Measurements from ENCODE around the gene GJA3. TPM values are rescaled to one million over a fixed set of nuclear protein-coding genes. Genes with fewer than 3 reads are reported as not detected.

Gene GJA3
- total RNA-seq, 1 donor from 2014 or later, result 0.59 TPM

DNA sequence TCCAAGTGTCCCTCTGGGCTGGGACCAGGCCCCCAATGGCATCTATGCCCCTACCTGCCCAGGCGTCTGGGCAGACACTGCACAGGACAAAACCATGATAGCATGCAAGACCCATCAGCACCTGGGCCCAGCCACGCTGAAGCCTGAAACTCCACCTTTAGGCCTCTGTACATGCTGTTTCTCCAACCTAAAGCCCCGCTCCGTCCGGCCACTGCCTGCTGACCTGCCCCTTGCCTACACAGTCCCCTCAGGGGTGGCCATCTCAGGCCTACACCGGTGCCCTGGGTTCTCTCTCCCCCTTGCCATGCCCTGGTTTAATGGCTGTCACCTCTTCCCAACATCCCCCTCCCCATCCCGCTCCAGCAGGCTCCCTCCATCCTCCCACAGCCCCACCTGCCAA lies 15.3 kb downstream of the GJA3 start:
- Mint-ChIP-seq H3K27me3 (ENCODE audit: low read depth, unreplicated experiment) (peaks cover 73% of the 10 kb centered on the region), H3K27ac (ENCODE audit: unreplicated experiment) (no peak overlapping the region), H3K36me3 (ENCODE audit: low read depth, unreplicated experiment) (peaks cover 4% of the 10 kb centered on the region), H3K4me3 (ENCODE audit: unreplicated experiment) (no peak overlapping the region), H3K4me1 (ENCODE audit: low read depth, unreplicated experiment) (peaks cover 2% of the 10 kb centered on the region), H3K9me3 (ENCODE audit: unreplicated experiment) (peaks cover 3% of the 10 kb centered on the region)
- no peak for FAIRE-seq
- Histone ChIP-seq H3K9ac (ENCODE audit: low read length) (no peak overlapping the region), H3K9me3 (ENCODE audit: insufficient read depth, low read depth, low read length) (peaks cover 3% of the 10 kb centered on the region), H2AFZ (ENCODE audit: low read depth, low read length) (no peak overlapping the region), H3K36me3 (ENCODE audit: insufficient read depth, low read length) (no peaks in the 10 kb centered on the region), H3K27ac (ENCODE audit: low read depth, low read length) (no peak overlapping the region), H3K4me3 (ENCODE audit: insufficient read depth, low read depth, low read length) (no peak overlapping the region), H3K27me3 (ENCODE audit: insufficient read depth, low read length) (peaks cover 64% of the 10 kb centered on the region), H3K4me1 (ENCODE audit: insufficient read depth, low read length) (no peaks in the 10 kb centered on the region), H3K79me2 (ENCODE audit: insufficient read depth, low read length) (no peaks in the 10 kb centered on the region), H3K4me2 (ENCODE audit: low read length) (no peak overlapping the region), H4K20me1 (ENCODE audit: insufficient read depth, low read length) (no peaks in the 10 kb centered on the region)
- DNase-seq (ENCODE audit: low read depth), result no peak
- no peak for TF ChIP-seq EZH2 (IDR thresholded peaks at IDR 0.05; ENCODE audit: insufficient read depth, low read length)
- TF ChIP-seq, protein P1, sequence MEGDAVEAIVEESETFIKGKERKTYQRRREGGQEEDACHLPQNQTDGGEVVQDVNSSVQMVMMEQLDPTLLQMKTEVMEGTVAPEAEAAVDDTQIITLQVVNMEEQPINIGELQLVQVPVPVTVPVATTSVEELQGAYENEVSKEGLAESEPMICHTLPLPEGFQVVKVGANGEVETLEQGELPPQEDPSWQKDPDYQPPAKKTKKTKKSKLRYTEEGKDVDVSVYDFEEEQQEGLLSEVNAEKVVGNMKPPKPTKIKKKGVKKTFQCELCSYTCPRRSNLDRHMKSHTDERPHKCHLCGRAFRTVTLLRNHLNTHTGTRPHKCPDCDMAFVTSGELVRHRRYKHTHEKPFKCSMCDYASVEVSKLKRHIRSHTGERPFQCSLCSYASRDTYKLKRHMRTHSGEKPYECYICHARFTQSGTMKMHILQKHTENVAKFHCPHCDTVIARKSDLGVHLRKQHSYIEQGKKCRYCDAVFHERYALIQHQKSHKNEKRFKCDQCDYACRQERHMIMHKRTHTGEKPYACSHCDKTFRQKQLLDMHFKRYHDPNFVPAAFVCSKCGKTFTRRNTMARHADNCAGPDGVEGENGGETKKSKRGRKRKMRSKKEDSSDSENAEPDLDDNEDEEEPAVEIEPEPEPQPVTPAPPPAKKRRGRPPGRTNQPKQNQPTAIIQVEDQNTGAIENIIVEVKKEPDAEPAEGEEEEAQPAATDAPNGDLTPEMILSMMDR (IDR thresholded peaks at IDR 0.05; ENCODE audit: insufficient read depth, low read depth, low read length), result no peak

DNA sequence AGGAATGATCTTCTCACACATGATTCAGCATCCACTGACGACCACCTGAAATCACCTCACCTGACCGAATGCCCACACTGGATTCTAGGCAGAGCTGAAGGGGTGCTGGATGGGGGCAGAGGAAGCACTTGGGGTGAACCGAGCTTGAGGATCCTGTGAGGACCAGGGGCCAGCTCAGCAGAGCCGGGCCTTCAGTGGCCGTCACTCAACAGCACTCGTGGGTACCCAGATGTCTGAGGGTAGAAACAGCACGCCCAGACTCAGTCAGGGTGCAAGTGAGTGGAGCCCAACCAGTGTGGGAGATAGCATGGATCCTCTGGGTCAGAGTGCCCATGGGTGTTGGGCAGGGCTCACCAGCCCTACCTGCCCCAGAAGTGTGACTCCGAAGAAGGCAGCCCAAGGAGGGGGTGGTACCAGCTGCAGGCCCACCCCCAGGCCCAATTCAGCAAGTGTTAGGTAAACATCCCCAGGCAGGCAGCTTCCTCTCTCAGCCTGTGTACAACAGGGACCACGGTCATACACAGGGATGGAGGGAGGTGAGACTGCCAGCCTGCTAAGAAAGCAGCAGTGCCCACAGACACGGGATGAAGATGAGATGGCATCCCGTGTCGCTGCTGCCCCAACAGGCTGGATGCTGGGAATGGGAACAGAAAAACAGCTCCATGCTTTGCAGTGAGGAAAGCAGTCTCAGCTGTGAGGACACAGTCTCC lies 16.6 kb downstream of the GJA3 start:
- peaks cover 67% of the 10 kb centered on the region for H3K27me3 ChIP-seq (ENCODE audit: insufficient read depth, low read length)
- peaks cover 65% of the 10 kb centered on the region for H3K27me3 Mint-ChIP-seq (ENCODE audit: low read depth, unreplicated experiment)
- no peak overlapping the region for H3K4me3 Mint-ChIP-seq (ENCODE audit: unreplicated experiment)
- TF ChIP-seq, protein P1 (IDR thresholded peaks at IDR 0.05; ENCODE audit: insufficient read depth, low read depth, low read length), result no peak
- TF ChIP-seq EZH2 (IDR thresholded peaks at IDR 0.05; ENCODE audit: insufficient read depth, low read length), result no peak
- H2AFZ ChIP-seq (ENCODE audit: low read depth, low read length), result no peak overlapping the region
- H3K4me3 ChIP-seq (ENCODE audit: insufficient read depth, low read depth, low read length), result no peak overlapping the region
- FAIRE-seq (no peak), DNase-seq (ENCODE audit: low read depth) (no peak)
- H3K36me3 ChIP-seq (ENCODE audit: insufficient read depth, low read length), result no peaks in the 10 kb centered on the region
- peaks cover 3% of the 10 kb centered on the region for H3K9me3 ChIP-seq (ENCODE audit: insufficient read depth, low read depth, low read length)
- H3K36me3 Mint-ChIP-seq (ENCODE audit: low read depth, unreplicated experiment), result peaks cover 4% of the 10 kb centered on the region
- H3K27ac Mint-ChIP-seq (ENCODE audit: unreplicated experiment), result no peak overlapping the region
- H3K4me1 Mint-ChIP-seq (ENCODE audit: low read depth, unreplicated experiment), result no peaks in the 10 kb centered on the region
- H3K4me1 ChIP-seq (ENCODE audit: insufficient read depth, low read length), result no peaks in the 10 kb centered on the region
- no peaks in the 10 kb centered on the region for H3K79me2 ChIP-seq (ENCODE audit: insufficient read depth, low read length)
- H4K20me1 ChIP-seq (ENCODE audit: insufficient read depth, low read length), result no peaks in the 10 kb centered on the region
- no peak overlapping the region for H3K4me2 ChIP-seq (ENCODE audit: low read length)
- H3K9ac ChIP-seq (ENCODE audit: low read length), result no peak overlapping the region
- H3K9me3 Mint-ChIP-seq (ENCODE audit: unreplicated experiment), result no peaks in the 10 kb centered on the region
- H3K27ac ChIP-seq (ENCODE audit: low read depth, low read length), result no peak overlapping the region

DNA sequence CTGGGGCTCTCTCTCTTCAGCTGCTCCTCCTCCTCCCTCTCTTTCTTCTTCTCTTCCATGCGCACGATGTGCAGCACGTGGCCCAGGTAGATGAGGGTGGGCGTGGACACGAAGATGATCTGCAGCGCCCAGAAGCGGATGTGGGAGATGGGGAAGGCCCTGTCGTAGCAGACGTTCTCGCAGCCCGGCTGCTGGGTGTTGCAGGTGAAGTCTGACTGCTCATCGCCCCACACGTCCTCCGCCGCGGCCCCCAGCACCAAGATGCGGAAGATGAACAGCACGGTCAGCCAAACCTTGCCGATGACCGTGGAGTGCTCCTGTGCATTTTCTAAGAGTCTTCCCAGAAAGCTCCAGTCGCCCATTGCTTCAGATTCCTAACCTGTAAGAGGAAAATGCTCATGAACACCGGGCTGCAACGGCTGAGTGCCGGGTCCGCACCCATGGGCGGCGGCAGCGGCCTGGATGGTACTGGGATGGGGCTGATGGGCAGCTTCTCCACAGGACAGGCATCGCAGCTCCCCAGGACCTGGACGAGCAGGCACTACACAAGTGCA lies 17.8 kb downstream of the GJA3 start:
- FAIRE-seq, result no peak
- Histone ChIP-seq H3K4me2 (ENCODE audit: low read length) (no peak overlapping the region), H2AFZ (ENCODE audit: low read depth, low read length) (no peak overlapping the region), H3K4me3 (ENCODE audit: insufficient read depth, low read depth, low read length) (no peak overlapping the region), H3K4me1 (ENCODE audit: insufficient read depth, low read length) (no peaks in the 10 kb centered on the region), H4K20me1 (ENCODE audit: insufficient read depth, low read length) (no peaks in the 10 kb centered on the region), H3K9me3 (ENCODE audit: insufficient read depth, low read depth, low read length) (peaks cover 3% of the 10 kb centered on the region), H3K27me3 (ENCODE audit: insufficient read depth, low read length) (peaks cover 57% of the 10 kb centered on the region), H3K27ac (ENCODE audit: low read depth, low read length) (no peak overlapping the region), H3K36me3 (ENCODE audit: insufficient read depth, low read length) (no peaks in the 10 kb centered on the region), H3K9ac (ENCODE audit: low read length) (no peak overlapping the region), H3K79me2 (ENCODE audit: insufficient read depth, low read length) (no peaks in the 10 kb centered on the region)
- peaks cover 4% of the 10 kb centered on the region for H3K36me3 Mint-ChIP-seq (ENCODE audit: low read depth, unreplicated experiment)
- DNase-seq (ENCODE audit: low read depth), result no peak
- no peak overlapping the region for H3K4me3 Mint-ChIP-seq (ENCODE audit: unreplicated experiment)
- TF ChIP-seq, protein P1 (IDR thresholded peaks at IDR 0.05; ENCODE audit: insufficient read depth, low read depth, low read length), result no peak
- TF ChIP-seq EZH2 (IDR thresholded peaks at IDR 0.05; ENCODE audit: insufficient read depth, low read length), result no peak
- peaks cover 56% of the 10 kb centered on the region for H3K27me3 Mint-ChIP-seq (ENCODE audit: low read depth, unreplicated experiment)
- H3K27ac Mint-ChIP-seq (ENCODE audit: unreplicated experiment), result no peak overlapping the region
- H3K4me1 Mint-ChIP-seq (ENCODE audit: low read depth, unreplicated experiment), result no peaks in the 10 kb centered on the region
- no peaks in the 10 kb centered on the region for H3K9me3 Mint-ChIP-seq (ENCODE audit: unreplicated experiment)

All from astrocyte (in vitro differentiated cells and primary cell).